Measurements from ENCODE around the gene PCNX2. TPM values are rescaled to one million over a fixed set of nuclear protein-coding genes. Genes with fewer than 3 reads are reported as not detected.

Gene PCNX2
- total RNA-seq, 1 experiment from 2014 or later: 50.8 TPM

GRCh38 chr1:233075915-233076295, 219.6 kb downstream of the PCNX2 start (continued):
- TF ChIP-seq PRDM15 (CRISPR knock-in tag; IDR thresholded peaks at IDR 0.05) (no peak), CREM (CRISPR knock-in tag; IDR thresholded peaks at IDR 0.05) (no peak), KAT7 (CRISPR knock-in tag; IDR thresholded peaks at IDR 0.05; ENCODE audit: borderline replicate concordance) (no peak), FOXP4 (CRISPR knock-in tag; IDR thresholded peaks at IDR 0.05) (no peak), PRRX2 (CRISPR knock-in tag; IDR thresholded peaks at IDR 0.05) (no peak), ZNF532 (CRISPR knock-in tag; IDR thresholded peaks at IDR 0.05; ENCODE audit: borderline replicate concordance) (no peak), FOXP1 (CRISPR knock-in tag; IDR thresholded peaks at IDR 0.05; ENCODE audit: borderline replicate concordance) (no peak), PREB (CRISPR knock-in tag; IDR thresholded peaks at IDR 0.05; ENCODE audit: borderline replicate concordance) (no peak), ESRRA (CRISPR knock-in tag; IDR thresholded peaks at IDR 0.05; ENCODE audit: borderline replicate concordance) (no peak)

GRCh38 chr1:233066087-233066486, 229.4 kb downstream of the PCNX2 start:
- H3K27me3 Mint-ChIP-seq (ENCODE audit: low read depth): no peaks in the 10 kb centered on the region
- H3K4me1 Mint-ChIP-seq: peaks cover 3% of the 10 kb centered on the region
- TF ChIP-seq NR3C1 (CRISPR knock-in tag; conservative IDR thresholded peaks at IDR 0.05; ENCODE audit: low read depth) (no peak), JAZF1 (CRISPR knock-in tag; IDR thresholded peaks at IDR 0.05) (no peak), GABPB1 (CRISPR knock-in tag; IDR thresholded peaks at IDR 0.05) (no peak), AFF4 (CRISPR knock-in tag; IDR thresholded peaks at IDR 0.05; ENCODE audit: borderline replicate concordance) (no peak), TEAD4 (CRISPR knock-in tag; IDR thresholded peaks at IDR 0.05) (no peak), SMAD3 (CRISPR knock-in tag; IDR thresholded peaks at IDR 0.05; ENCODE audit: borderline replicate concordance) (no peak), CBFB (CRISPR knock-in tag; IDR thresholded peaks at IDR 0.05; ENCODE audit: low read depth) (no peak), HMGXB4 (CRISPR knock-in tag; IDR thresholded peaks at IDR 0.05) (no peak)

More at GRCh38 chr1:233066087-233066486, 229.4 kb downstream of the PCNX2 start:
- DNase-seq (ENCODE audit: low spot score) (no peak), ATAC-seq (no peak)
- CTCF ChIA-PET: no interaction called here
- H3K27ac Mint-ChIP-seq: no peak overlapping the region
- POLR2A ChIA-PET: no interaction called here
- H3K9me3 Mint-ChIP-seq: no peaks in the 10 kb centered on the region
- peaks cover 10% of the 10 kb centered on the region for H3K36me3 Mint-ChIP-seq
- H3K4me3 Mint-ChIP-seq: no peak overlapping the region

Measured in WTC11 (cell line).